Vagina (tissue), 2 donors: ENCODE measurements around the gene PIAS1.

ENCODE experiments used
- CTCF ChIP-seq, 3 experiments: fragments of 450-650 bp in 2 of 3; fragments of 200-600 bp in 1 of 3; sonication (generic) in 1 of 3; IDR thresholded peaks; one replicate each; pipeline ENCODE4 v1.5.1; 2017 to 2019; ENCODE audit warnings: antibody characterized with exemption in 3 of 3, mild to moderate bottlenecking in 2 of 3, moderate library complexity in 2 of 3
- POLR2A ChIP-seq, 2 donors: fragments of 450-650 bp; IDR thresholded peaks; one replicate each; pipeline ENCODE4 v1.6.1; 2017; ENCODE audit warnings: antibody characterized with exemption in 2 of 2, mild to moderate bottlenecking in 2 of 2, moderate library complexity in 2 of 2

GRCh38 chr15:68207176-68207935, 153.2 kb downstream of the PIAS1 start:
- TF ChIP-seq CTCF (IDR thresholded peaks at IDR 0.05) (no peak), POLR2A (IDR thresholded peaks at IDR 0.05) (no peak)
